Stimulated activated CD8-positive, alpha-beta memory T cell treated with anti-CD3 and anti-CD28 coated beads, Interleukin-15, amount 100 ng/mL, for 4 hours (primary cell): ENCODE measurements around the gene C2CD2L.
"Not testable (repeated sequence)": the region's sequence is repeated elsewhere in the genome, so short reads cannot be mapped to it uniquely, and the experiment has no call there.

ENCODE experiments used
- DNase-seq, 2 donors: peaks; one replicate each; pipeline ENCODE4 v3.0.0-alpha.2; 2020; ENCODE audit warnings: low read depth in 2 of 2

Gene C2CD2L

GRCh38 chr11:119106564-119107537, at the start of gene C2CD2L:
Gene C2CD2L (plus strand): TSS chr11:119107344. CDS start chr11:119107742, 398 bp downstream.
- peak; percentile 80 to 83 for DNase-seq

- not testable (repeated sequence) for DNase-seq
Measured at GRCh38 chr11:119059128-119059527, 48.0 kb upstream of the C2CD2L start.

- DNase-seq: no peak
Measured at GRCh38 chr11:119061256-119061655, 45.9 kb upstream of the C2CD2L start.

- DNase-seq: no peak
Measured at GRCh38 chr11:119062779-119063178, 44.4 kb upstream of the C2CD2L start.

- DNase-seq: no peak
Measured at GRCh38 chr11:119065369-119065768, 41.8 kb upstream of the C2CD2L start.

GRCh38 chr11:119067371-119068222, 39.5 kb upstream of the C2CD2L start, which contains the start of gene VPS11:
Gene VPS11 (plus strand): TSS chr11:119067818. CDS start chr11:119067824, 6 bp downstream.
- DNase-seq: peak; percentile 93 to 96

- no peak for DNase-seq
Measured at GRCh38 chr11:119077839-119078238, 29.3 kb upstream of the C2CD2L start.

- DNase-seq: no peak
Measured at GRCh38 chr11:119078675-119079420, 28.3 kb upstream of the C2CD2L start.

- DNase-seq: no peak
Measured at GRCh38 chr11:119081682-119082260, 25.4 kb upstream of the C2CD2L start.

- DNase-seq: peak; percentile 84 to 87
Measured at GRCh38 chr11:119084663-119085436, 22.3 kb upstream of the C2CD2L start, which contains the start of gene HMBS. Gene HMBS (plus strand): TSS chr11:119084881. CDS start chr11:119085034, 153 bp downstream.

GRCh38 chr11:119085437-119085847, 21.7 kb upstream of the C2CD2L start:
- DNase-seq: peak in 1 of 2 donors; percentile 45

- no peak for DNase-seq
Measured at GRCh38 chr11:119087123-119087522, 20.0 kb upstream of the C2CD2L start.

- no peak for DNase-seq
Measured at GRCh38 chr11:119087747-119088241, 19.4 kb upstream of the C2CD2L start.

GRCh38 chr11:119088406-119088805, 18.7 kb upstream of the C2CD2L start:
- no peak for DNase-seq

- DNase-seq: no peak
Measured at GRCh38 chr11:119089319-119089718, 17.8 kb upstream of the C2CD2L start.

GRCh38 chr11:119091178-119091577, 16.0 kb upstream of the C2CD2L start:
- DNase-seq: no peak

GRCh38 chr11:119091966-119092879, 14.9 kb upstream of the C2CD2L start:
- DNase-seq: no peak

GRCh38 chr11:119092880-119093842, 14.0 kb upstream of the C2CD2L start:
- no peak for DNase-seq
